HG02623 (cell line): ENCODE data around the gene CUBN.

ENCODE experiments used
- ATAC-seq: cut with Tn5 transposase; IDR thresholded peaks from one replicate; pipeline ENCODE4 v1.9.1; 2021; ENCODE audit warnings: moderate library complexity; ENCODE audit not compliant: unreplicated experiment

Gene CUBN

GRCh38 chr10:17073725-17074540 lies 55.7 kb downstream of the CUBN start:
- no peak for ATAC-seq

- ATAC-seq: no peak
These were observed 60.7 kb downstream of the CUBN start for GRCh38 chr10:17068953-17069352.

GRCh38 chr10:17067376-17068264 lies 62.0 kb downstream of the CUBN start:
- ATAC-seq: no peak

- ATAC-seq: no peak
These were observed 62.8 kb downstream of the CUBN start for GRCh38 chr10:17066807-17067206.

- ATAC-seq: no peak
These were observed 63.6 kb downstream of the CUBN start for GRCh38 chr10:17066000-17066399.

GRCh38 chr10:17065273-17065672 lies 64.3 kb downstream of the CUBN start:
- no peak for ATAC-seq

GRCh38 chr10:17064435-17064834 lies 65.2 kb downstream of the CUBN start:
- no peak for ATAC-seq

- ATAC-seq: no peak
These were observed 66.6 kb downstream of the CUBN start for GRCh38 chr10:17062955-17063484.

- no peak for ATAC-seq
These were observed 67.1 kb downstream of the CUBN start for GRCh38 chr10:17062493-17062892.

GRCh38 chr10:17062009-17062408 lies 67.6 kb downstream of the CUBN start:
- no peak for ATAC-seq

- ATAC-seq: no peak
These were observed 68.2 kb downstream of the CUBN start for GRCh38 chr10:17061418-17061817.

GRCh38 chr10:17060289-17060688 lies 69.3 kb downstream of the CUBN start:
- no peak for ATAC-seq

- no peak for ATAC-seq
These were observed 70.4 kb downstream of the CUBN start for GRCh38 chr10:17059197-17059688.

- no peak for ATAC-seq
These were observed 71.5 kb downstream of the CUBN start for GRCh38 chr10:17058093-17058492.

GRCh38 chr10:17056781-17057428 lies 72.7 kb downstream of the CUBN start:
- ATAC-seq: no peak

GRCh38 chr10:17053513-17053912 lies 76.1 kb downstream of the CUBN start:
- ATAC-seq: no peak

GRCh38 chr10:17053061-17053460 lies 76.5 kb downstream of the CUBN start:
- no peak for ATAC-seq

- ATAC-seq: no peak
These were observed 77.8 kb downstream of the CUBN start for GRCh38 chr10:17051851-17052250.

GRCh38 chr10:17049195-17049594 lies 80.4 kb downstream of the CUBN start:
- no peak for ATAC-seq

- ATAC-seq: no peak
These were observed 81.7 kb downstream of the CUBN start for GRCh38 chr10:17047908-17048307.

GRCh38 chr10:17046989-17047388 lies 82.6 kb downstream of the CUBN start:
- ATAC-seq: no peak
